NCI-H2107 treated with DMSO at 0.1 percent for 48 hours (cell line): ENCODE data around the gene ESYT1.

ENCODE experiments used
- DNase-seq: peaks from one replicate; lab custom pipeline; 2025; ENCODE audit not compliant: unreplicated experiment; lab: John Stamatoyannopoulos, UW

Gene ESYT1

DNA sequence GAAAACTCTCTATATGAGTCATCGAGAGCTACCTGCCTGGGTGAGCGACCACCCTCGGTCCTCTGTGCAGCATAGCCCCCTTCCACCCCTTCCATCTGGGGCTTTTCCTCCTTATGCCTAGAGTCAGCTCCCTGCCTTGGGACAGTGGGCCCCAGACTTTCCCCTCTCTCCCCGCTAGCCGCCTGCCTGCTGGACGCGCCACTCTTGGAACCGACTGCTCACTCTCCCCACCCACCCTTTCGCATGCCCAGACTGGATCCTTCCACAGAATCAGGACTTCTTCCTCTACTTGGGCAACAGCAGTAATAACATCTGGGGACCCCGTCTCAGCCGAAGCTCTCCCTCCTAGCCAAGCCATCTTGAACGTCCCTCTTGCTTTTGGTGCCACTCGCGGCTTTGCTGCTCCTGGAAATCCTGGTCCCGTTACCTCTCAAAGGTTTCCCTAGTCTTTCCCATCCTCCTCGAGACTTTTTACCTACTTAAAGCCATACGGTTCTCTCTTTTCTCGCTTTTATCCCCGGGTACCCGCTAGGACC, 671 bp downstream of the ESYT1 start:
- no peak for DNase-seq

DNA sequence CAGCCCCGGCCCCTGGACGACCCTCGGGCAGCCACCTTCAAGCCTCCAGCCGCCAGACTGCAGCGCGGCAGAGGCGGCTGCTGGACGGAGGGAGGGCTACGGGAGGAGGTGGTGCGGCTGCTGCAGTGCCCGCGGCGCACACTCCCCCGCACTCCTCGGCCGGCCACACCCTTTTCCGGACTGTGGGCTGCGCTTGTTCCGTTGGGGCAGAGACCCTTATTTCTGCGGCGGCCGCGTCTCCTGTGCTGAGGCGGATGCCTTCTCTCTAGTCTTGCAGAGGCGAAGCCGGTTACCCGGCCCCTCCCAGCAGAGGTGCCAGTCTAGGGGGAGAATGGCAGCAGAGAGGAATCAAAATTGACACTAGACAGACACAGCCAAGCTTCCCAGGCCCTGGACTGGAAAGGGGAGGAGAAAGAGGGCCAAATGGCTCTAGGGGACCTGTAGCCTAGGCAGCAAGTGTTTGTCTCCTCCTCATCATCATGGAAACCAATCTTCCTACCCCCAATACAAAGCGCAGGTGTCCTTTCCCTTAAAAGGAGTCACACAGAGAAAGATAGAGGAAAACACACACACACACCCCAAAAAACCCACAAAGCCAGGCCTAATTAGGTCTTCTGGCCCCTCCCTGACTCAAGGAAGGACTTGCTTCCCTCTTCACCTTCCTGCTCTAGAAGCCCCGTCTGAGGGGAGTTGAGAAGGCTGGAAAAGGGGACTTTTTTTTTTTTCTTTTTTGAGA, 1.3 kb downstream of the ESYT1 start:
- DNase-seq: no peak

DNA sequence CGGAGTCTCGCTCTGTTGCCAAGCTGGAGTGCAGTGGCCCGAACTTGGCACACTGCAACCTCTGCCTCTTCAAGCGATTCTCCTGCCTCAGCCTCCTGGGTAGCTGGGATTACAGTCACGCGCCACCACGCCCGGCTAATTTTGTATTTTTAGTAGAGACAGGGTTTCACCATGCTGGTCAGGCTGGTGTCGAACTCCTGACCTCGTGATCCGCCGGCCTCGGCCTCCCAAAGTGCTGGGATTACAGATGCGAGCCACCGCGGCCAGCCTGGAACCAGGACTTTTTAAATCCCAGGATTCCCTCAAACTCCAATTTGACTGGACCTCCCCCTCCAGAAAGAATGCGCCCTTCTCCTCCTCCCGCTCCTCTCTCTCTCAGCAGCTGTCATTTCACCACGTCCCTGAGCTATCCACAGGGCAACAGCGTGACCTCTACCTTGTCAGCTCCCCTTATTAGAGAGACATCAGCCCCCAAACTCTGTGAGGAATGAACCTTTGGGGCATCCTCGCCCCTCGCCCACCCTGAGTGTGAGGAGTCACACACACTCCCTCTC, 2.0 kb downstream of the ESYT1 start:
- DNase-seq: no peak

DNA sequence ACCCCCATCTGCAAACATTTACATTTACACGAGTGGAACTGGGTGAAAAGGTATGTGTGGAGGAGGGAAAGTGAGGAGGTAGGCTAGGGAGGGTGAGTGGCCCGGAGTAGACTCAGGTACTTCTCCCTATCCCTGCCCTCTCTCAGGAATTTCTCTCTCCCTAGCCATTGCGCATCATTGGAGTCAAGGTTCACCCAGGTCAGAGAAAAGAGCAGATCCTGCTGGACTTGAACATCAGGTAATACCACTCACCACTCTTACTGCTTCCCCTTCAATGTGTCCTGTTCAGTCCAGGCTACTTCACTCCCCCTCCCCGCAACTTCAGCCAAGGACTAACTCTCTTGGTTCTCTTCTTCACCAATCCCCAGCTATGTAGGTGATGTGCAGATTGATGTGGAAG, 2.8 kb downstream of the ESYT1 start:
- DNase-seq: no peak

DNA sequence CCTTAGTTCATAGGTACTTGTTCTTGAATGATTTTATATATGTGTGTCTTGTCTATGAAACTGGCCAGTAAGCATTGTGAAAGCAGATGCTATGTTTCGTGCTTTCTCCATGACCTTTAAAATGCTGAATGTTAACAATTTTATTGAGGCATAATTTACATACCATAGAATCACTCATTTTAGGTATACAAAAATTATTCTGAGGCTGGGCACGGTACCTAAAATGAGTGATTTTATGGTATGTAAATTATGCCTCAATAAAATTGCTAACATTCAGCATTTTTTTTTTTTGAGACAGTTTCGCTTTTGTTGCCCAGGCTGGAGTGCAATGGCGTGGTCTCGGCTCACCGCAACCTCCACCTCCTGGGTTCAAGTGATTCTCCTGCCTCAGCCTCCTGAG, 6.8 kb downstream of the ESYT1 start:
- DNase-seq: no peak

DNA sequence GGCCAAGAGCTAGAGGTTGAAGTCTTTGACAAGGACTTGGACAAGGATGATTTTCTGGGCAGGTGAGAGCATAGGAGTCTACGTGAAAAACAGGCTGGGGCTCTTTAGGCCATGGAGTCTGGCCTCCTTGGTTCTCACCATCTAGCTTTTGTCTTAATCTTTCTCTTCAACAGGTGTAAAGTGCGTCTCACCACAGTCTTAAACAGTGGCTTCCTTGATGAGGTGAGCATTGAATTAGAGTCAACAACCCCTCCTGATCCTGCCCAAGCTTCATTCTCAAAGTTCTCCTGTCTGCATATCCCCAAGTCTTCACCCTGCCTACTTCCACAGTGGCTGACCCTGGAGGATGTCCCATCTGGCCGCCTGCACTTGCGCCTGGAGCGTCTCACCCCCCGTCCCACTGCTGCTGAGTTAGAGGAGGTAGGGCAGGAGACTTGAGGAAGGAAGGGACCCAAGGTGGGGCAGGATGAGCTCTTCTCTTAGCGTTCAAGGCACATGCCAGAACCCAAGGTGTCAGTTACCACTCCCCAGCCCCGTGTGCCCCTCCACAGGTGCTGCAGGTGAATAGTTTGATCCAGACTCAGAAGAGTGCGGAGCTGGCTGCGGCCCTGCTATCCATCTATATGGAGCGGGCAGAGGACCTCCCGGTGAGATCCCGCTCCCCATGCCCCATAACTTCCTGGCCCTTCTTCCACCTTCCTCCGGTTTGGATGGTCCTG, 9.9 kb downstream of the ESYT1 start:
- DNase-seq: no peak

DNA sequence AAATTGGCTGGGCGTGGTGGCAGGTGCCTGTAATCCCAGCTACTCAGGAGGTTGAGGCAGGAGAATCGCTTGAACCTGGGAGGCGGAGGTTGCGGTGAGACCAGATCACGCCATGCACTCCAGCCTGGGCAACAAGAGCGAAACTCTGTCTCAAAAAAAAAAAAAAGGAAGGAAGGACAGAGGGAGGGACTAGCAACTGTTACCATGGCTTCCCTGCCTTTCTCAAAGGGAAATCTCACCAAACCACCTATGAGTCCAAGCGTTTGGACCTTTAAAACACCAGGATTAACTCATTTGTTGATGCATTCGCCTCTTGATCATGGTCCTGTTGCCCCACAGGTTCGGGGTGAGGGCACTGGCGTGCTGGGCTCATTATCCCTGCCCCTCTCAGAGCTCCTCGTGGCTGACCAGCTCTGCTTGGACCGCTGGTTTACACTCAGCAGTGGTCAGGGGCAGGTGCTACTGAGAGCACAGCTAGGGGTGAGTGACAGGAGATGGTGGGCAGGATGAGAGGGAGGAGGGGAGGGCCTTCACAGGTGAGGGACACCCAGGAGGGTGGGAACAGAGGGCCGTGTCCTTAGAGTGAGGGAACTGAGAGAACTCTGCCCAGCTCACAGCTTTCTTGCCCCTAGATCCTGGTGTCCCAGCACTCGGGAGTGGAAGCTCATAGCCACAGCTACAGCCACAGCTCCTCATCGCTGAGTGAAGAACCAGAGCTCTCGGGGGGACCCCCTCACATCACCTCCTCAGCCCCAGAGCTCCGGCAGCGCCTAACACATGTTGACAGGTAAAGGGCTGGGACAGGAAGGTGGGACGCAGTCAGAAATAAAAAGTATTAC, 14.1 kb downstream of the ESYT1 start:
- DNase-seq: no peak

DNA sequence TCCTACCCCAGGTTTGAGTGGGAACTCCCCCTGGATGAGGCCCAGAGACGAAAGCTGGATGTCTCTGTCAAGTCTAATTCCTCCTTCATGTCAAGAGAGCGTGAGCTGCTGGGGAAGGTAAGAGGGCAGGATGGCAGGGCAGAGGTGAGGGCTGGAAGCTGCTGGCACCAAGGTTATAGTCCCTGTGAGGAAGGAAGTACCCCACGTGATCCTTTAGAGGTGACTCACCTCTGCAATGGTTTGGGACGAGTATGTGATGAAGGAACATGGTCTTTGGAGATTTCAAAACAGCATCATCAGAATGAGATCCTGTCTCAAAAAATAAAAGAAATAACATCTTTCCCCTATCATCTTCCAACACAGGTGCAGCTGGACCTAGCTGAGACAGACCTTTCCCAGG, 15.2 kb downstream of the ESYT1 start:
- DNase-seq: no peak

DNA sequence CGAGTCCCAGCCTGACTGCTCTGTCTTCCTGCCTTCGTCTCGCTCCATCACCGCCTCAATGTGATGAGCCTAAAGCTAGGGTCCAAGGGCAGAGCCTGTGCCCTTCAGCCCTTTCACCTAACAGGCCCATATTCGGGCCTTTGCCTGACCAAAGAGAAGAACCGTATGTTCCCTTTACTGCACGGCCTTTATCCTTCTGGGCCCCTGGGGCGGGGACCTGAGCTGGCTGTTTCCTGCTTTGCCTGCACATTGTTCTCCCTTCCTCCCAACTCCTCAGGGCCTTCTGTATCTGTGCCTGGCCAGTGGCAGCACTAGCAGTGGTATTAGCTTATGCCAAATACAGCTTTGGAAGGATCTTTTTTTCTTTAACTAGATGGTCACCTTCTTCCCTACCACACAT, 15.8 kb downstream of the ESYT1 start:
- DNase-seq: no peak

DNA sequence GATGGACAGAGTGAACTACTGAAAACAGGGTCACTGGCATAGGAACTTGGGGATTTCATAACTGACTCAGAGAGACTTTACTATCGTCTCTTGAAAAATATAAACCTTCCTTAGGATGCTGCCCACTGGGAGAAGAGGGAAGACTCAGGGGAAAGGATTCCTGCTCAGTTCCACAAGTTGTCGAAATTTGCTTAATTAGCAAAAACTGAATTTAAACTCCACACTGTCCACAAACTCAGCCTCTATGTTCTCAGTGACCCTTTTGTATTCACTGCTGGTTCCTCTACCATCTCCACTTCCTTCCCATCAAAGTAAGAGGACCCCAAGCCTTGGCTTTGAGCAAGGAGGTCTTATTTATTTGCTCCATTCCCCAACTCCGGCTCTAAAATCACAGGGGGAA, 17.1 kb downstream of the ESYT1 start:
- DNase-seq: no peak

DNA sequence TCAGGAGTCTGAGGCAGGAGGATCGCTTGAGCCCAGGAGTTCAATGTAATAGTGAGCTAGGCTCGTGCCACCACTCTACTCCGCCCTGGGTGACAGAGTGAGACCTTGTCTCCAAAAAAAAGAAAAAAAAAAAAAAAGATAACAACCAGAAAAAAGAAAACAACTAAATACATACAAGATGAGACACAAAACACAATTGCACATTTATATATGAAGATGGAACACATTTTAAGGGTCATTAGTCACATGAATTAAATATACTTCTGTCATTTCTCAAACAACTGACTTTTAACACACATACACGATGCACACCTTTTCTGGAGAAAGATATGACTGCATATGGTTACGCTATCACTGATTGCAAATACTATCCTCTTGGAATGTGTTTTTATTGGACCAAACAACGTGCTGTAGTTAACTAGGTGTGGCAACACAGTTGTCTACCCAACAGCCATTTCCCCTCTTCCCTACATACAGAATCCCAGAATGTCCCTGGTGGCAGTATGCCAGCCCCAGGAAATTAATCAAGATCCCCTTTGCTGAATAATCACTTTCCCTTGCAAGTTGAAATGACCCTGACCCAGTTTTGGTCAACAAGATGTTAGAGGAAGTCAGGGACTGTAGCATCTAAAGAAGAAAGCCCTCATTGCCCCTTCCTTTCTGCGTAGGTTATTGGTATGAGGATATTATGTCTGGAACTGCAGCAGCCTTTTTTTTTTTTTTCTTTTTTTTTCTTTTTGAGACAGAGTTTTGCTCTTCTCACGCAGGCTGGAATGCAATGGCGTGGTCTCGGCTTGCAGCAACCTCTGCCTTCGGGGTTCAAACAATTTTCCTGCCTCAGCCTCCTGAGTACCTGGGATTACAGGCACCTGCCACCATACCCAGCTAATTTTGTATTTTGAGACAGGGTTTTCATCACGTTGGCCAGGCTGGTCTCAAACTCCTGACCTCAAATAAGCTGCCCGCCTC, 18.7 kb downstream of the ESYT1 start:
- DNase-seq: no peak

DNA sequence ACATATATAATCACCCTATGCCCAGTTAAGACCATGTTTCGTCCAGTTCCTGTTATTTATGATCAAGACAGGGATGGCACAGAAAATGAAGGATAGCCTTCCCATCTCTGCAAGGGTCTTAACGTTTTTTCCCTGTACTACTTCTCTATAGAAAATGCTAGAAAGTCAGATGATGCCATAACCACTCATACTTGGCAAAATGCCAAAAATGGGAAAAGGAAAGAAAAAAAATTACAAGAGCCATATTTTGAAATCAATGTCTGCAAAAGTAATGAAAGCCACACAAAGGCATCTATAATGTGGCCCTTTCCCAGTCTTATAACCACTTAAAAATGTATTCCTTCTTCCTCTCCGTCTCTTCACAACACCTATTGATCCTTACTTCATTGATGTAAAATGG, 22.5 kb downstream of the ESYT1 start:
- DNase-seq: no peak

DNA sequence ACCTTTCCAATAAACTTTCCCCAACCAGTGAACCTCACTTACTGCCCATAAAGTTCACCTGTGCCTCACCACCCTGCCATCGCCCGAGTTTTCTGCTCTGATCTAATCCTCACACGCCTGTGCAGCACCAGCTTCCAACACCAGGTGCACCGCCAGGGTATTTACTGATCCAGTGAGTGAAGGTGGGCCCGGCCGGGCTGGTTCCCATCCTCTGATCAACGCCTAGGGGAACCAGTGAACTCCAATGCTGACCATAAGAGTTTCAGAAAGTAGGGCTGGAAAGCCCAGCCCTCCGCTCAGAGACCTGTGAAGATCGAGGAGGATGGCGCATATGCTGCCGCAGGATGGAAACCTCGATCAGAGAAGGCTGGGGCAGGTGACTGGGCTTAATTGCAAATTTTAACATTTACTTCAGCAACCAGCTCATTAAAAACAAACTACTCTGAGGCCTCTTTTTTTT, 23.6 kb downstream of the ESYT1 start:
- peak; percentile 77 for DNase-seq

DNA sequence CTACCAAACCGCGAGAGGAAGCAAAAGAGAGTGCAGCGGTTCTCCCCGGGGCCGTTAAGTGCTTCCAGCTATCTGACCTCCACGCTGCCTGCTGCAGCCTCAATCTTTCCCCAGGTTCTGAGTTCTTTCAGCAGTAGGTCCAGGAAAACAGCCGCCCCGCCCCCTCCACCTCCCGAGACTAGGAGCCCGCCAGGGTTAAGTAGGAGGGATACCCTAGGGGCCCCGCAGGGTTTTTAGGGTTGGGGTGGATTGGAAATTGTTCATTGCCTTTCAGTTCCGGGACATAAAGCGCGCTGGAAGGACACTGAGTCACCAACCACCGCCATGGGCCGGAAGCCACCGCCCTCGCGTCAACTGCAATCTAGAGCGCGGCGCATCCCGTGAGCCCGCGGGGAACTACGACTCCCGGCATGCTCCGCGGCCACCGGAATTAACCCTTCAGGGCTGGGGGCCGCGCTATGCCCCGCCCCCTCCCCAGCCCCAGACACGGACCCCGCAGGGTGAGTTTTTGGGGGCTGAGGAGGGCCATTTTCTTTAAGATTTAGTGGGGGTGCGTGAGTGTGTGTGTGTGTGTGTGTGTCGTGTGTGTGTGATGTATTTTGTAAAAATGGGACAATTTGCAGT, 24.2 kb downstream of the ESYT1 start, which contains the start of gene MYL6B:
Gene MYL6B (plus strand): TSS at position 456 of the 624 bp plus-strand sequence. CDS start 1,332 bp downstream, outside the sequence.
- DNase-seq: peak; percentile 93

DNA sequence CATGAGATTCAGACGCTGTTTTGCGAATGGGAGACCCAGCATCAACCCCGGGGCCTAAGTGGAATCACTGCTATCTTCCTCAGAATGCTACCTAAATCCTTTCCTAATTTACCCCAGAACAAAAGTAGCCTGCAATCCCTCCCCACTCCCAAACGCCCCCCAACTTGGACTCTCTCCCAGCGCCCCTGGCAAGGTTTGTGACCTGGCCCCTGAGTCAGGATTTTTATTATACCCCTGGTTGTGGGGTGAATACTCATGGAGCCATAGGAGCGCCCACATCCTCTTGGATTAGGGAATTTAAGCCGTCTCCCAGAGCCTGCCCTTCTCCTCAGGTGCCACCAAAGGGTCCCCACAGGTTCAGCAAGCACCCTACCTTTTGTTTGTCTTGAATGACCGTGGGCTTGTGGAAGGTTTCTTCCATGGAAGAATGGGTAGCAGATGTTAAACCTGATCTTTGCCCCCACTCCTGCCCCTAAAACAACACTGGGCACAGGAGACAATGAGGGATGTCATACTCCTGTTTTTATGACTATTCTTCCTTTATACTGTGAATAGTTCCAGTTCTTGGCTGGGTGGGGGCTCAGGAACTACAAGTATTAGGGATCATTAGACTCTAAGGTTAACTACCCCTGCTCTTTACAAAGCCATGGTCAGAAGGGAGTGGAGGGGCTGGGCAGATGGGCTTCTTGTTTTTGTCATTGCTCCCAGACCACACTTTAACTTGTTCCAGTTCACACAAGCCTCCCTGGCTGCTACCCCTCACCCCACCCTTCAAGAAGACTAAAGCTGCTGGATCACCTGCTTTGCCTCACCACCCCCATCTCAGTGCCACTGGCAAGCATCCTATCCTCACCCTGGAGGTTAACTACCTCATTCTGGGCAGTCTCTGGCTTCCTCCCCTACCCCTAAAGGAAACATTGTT, 24.9 kb downstream of the ESYT1 start:
- DNase-seq: no peak

DNA sequence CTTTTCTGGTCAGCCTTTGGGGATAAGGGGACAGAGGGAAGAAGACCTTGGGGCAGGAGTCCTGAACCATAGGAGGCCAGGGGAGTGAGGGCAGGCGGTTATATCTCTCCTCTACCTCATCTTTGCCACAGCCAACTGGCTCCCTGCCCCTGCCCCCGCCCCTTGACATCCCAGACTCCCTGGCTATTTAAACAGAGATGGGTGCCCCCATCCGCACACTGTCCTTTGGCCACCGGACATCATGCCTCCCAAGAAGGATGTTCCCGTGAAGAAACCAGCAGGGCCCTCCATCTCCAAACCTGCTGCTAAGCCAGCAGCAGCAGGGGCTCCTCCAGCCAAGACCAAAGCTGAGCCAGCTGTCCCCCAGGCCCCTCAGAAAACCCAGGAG, 25.6 kb downstream of the ESYT1 start:
- no peak for DNase-seq

DNA sequence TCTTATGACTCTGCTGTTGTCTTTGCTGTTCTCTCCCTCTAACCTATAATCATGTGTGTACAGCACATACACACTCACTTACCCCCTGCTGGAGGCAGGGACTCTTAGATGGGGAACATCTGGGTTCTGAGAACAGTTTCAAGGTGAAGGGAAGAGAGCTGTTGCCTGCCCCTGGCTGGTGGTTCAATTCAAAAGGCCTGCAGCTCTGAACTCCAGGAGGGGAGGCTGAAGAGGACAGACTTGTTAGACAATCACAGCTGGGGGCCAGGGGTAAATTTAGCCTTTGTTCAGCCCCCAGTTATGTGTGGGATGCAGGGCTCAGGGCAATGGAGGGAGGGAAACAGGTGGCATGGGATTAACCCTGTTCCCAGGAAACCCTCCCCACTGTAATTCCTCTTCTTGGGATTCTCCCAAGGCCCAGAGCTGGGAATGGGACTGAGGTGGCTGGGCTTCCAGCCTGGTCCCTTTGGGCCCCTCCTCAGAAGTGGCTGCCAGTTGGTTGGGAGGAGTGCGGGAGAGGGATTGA, 26.2 kb downstream of the ESYT1 start:
- no peak for DNase-seq

DNA sequence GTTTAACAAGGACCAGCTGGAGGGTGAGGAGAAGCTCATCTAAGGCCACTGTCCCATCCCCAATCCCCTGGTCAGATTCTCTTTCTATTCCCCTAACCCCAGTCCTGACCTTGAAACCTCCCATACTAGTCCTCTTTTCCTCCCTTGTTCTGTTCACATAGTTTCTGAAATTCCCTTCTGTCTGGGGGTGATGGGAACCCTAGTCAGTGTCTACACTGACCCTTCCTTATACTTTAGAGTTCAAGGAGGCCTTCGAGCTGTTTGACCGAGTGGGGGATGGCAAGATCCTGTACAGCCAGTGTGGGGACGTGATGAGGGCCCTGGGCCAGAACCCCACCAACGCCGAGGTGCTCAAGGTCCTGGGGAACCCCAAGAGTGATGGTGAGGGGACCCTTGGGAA, 26.8 kb downstream of the ESYT1 start:
- no peak for DNase-seq
